Endothelial cell of umbilical vein (primary cell): ENCODE measurements around the gene MEX3D. TPM values are rescaled to one million over a fixed set of nuclear protein-coding genes. Genes with fewer than 3 reads are reported as not detected.

ENCODE experiments used
- BruUV-seq: library from RNA; stranded (reverse); fragments of 400-500 nt; replicated peaks from 2 replicates; lab custom pipeline; 2021; lab: Mats Ljungman, UMichigan
- CTCF ChIA-PET: fragments of 300-600, 350-600 bp; sonication (Branson Sonifier 250); formaldehyde crosslinking; loops from one replicate; lab custom pipeline; 2021; ENCODE audit warnings: antibody characterized with exemption, inconsistent platforms; lab: Charles Lee
- POLR2A ChIA-PET: fragments of 300-600, 350-600 bp; sonication (Branson Sonifier 250); formaldehyde crosslinking; loops from one replicate; lab custom pipeline; 2021; ENCODE audit warnings: antibody characterized with exemption, inconsistent platforms; lab: Charles Lee
- DNase-seq: peaks from one replicate; pipeline ENCODE4 v3.0.0-alpha.2; 2011; ENCODE audit warnings: low read depth, low spot score
- FAIRE-seq: peaks from 2 replicates; lab custom pipeline; 2011; peaks lifted over from hg19 to GRCh38; lab: Jason Lieb, UNC
- H2AFZ ChIP-seq: 2 replicates; pipeline ENCODE4 v1.6.0; 2012; ENCODE audit warnings: low read depth, low read length, control low read depth, inconsistent platforms
- H3K27ac ChIP-seq: 2 replicates; pipeline ENCODE4 v1.5.1; 2011; ENCODE audit warnings: low read depth, mild to moderate bottlenecking, control low read depth, low read length, moderate library complexity; ENCODE audit not compliant: insufficient read depth
- H3K27me3 ChIP-seq, 2 experiments: 2 replicates each; pipeline versions ENCODE4 v1.6.0 to v1.6.1; 2011; ENCODE audit warnings: low read length in 2 of 2, mixed read lengths in 1 of 2; ENCODE audit not compliant: control insufficient read depth in 2 of 2, insufficient read depth in 2 of 2
- H3K36me3 ChIP-seq, 2 experiments: 2 replicates in 1 of 2; 3 replicates in 1 of 2; pipeline ENCODE4 v1.5.1; 2011; ENCODE audit warnings: low read length in 2 of 2, mild to moderate bottlenecking in 1 of 2, moderate library complexity in 1 of 2; ENCODE audit not compliant: control insufficient read depth in 2 of 2, insufficient read depth in 2 of 2; ENCODE audit errors: extremely low read depth in 1 of 2
- H3K4me1 ChIP-seq: 3 replicates; pipeline ENCODE4 v1.5.1; 2011; ENCODE audit warnings: mild to moderate bottlenecking, low read length; ENCODE audit not compliant: control insufficient read depth, insufficient read depth; ENCODE audit errors: extremely low read depth
- H3K4me2 ChIP-seq: 2 replicates; pipeline ENCODE4 v1.6.1; 2011; ENCODE audit warnings: low read length, control low read depth, mixed read lengths; ENCODE audit not compliant: insufficient read depth
- H3K4me3 ChIP-seq, 3 experiments: fragments of 200-600 bp in 1 of 3; sonication (generic), shearing (Covaris generic) in 1 of 3; replicated peaks in 1 of 3; 2 replicates each; pipeline ENCODE4 v1.5.1; 2011 to 2016; ENCODE audit warnings: control low read depth in 3 of 3, low read length in 3 of 3, mild to moderate bottlenecking in 2 of 3, inconsistent platforms in 1 of 3, low read depth in 1 of 3, moderate library complexity in 1 of 3; ENCODE audit not compliant: insufficient read depth in 1 of 3
- H3K79me2 ChIP-seq: 2 replicates; pipeline ENCODE4 v1.6.0; 2012; ENCODE audit warnings: low read length, inconsistent platforms; ENCODE audit not compliant: control insufficient read depth, insufficient read depth
- H3K9ac ChIP-seq: replicated peaks from 2 replicates; pipeline ENCODE3; 2011; ENCODE audit warnings: low read length, control low read depth; ENCODE audit not compliant: insufficient read depth; ENCODE audit errors: extremely low read depth
- H3K9me1 ChIP-seq: replicated peaks from 3 replicates; pipeline ENCODE4 v1.6.0; 2011; ENCODE audit warnings: mild to moderate bottlenecking, low read length; ENCODE audit not compliant: control insufficient read depth, insufficient read depth; ENCODE audit errors: extremely low read depth
- H3K9me3 ChIP-seq: replicated peaks from 2 replicates; pipeline ENCODE4 v1.5.1; 2012; ENCODE audit warnings: low read length, inconsistent platforms; ENCODE audit not compliant: control insufficient read depth, insufficient read depth
- H4K20me1 ChIP-seq: replicated peaks from 2 replicates; pipeline ENCODE3; 2011; ENCODE audit warnings: mild to moderate bottlenecking, low read length; ENCODE audit not compliant: control insufficient read depth, insufficient read depth; ENCODE audit errors: extremely low read depth
- CTCF ChIP-seq, 2 donors: IDR thresholded peaks; 1 replicate in 1 of 2; 2 replicates in 1 of 2; pipeline ENCODE4 v1.5.1; 2011; ENCODE audit warnings: low read length in 2 of 2, mild to moderate bottlenecking in 2 of 2, moderate library complexity in 2 of 2, control low read depth in 1 of 2, inconsistent platforms in 1 of 2, low read depth in 1 of 2; ENCODE audit not compliant: insufficient read depth in 1 of 2; ENCODE audit errors: extremely low read depth in 1 of 2
- EZH2 ChIP-seq: IDR thresholded peaks from 2 replicates; pipeline ENCODE4 v1.6.1; 2012; ENCODE audit warnings: borderline replicate concordance, low read depth, mild to moderate bottlenecking, moderate library complexity, low read length, inconsistent platforms; ENCODE audit not compliant: severe bottlenecking
- JUN ChIP-seq: IDR thresholded peaks from 2 replicates; pipeline ENCODE4 v1.6.1; 2011; ENCODE audit warnings: borderline replicate concordance, low read depth; ENCODE audit not compliant: insufficient read length, insufficient read depth
- MAX ChIP-seq: IDR thresholded peaks from 2 replicates; pipeline ENCODE4 v1.6.1; 2011; ENCODE audit not compliant: insufficient read depth, insufficient read length
- POLR2A ChIP-seq: IDR thresholded peaks from 2 replicates; pipeline ENCODE4 v1.6.1; 2012; ENCODE audit warnings: low read depth, mild to moderate bottlenecking, control low read depth, low read length
- POLR2AphosphoS5 ChIP-seq: IDR thresholded peaks from 2 replicates; pipeline ENCODE4 v1.6.1; 2012; ENCODE audit warnings: low read depth, mild to moderate bottlenecking, control low read depth, low read length, moderate library complexity; ENCODE audit not compliant: insufficient read depth
- dilution Hi-C: fragments of 300-500 bp; cut with MboI; formaldehyde crosslinking; loops from one replicate; pipeline ENCODE4 v1.15.0; 2019; ENCODE audit warnings: low sequenced_read_pairs; ENCODE audit not compliant: extremely low pct_ligation_motif_present
- intact Hi-C: fragments of 100-400 bp; cut with micrococcal nuclease; formaldehyde crosslinking; loops from one replicate; pipeline ENCODE4 v1.10.0; 2022
- polyA plus RNA-seq, 4 experiments: library from polyadenylated mRNA; depleted of rRNA in 3 of 4; stranded (reverse) in 3 of 4; unstranded in 1 of 4; fragments of >200 nt; gene quantifications; 2 replicates each; pipeline versions ENCODE4 v1.2.1 to v1.2.3, GENCODE V29; 2011 to 2012; ENCODE audit warnings: missing spikeins in 1 of 4
- total RNA-seq: library from RNA; stranded (reverse); gene quantifications from 2 replicates; pipeline ENCODE4 v1.2.3, GENCODE V29; 2021

MEX3D gene
- total and polyA plus RNA-seq, 2 donors (not counting 3 experiments of a cell fraction or from before 2014, with no cell fraction given): 30.0 to 96.7 TPM

GRCh38 chr19:1571358-1571757 is 3.2 kb upstream of the MEX3D start:
- DNase-seq (no peak), FAIRE-seq (no peak)
- Histone ChIP-seq H3K36me3 (peaks cover 2 to 5% of the 10 kb centered on the region in 2 experiments), H3K4me3 (no peak overlapping the region), H3K27ac (no peak overlapping the region), H3K9me3 (no peaks in the 10 kb centered on the region), H3K4me2 (no peak overlapping the region), H4K20me1 (no peaks in the 10 kb centered on the region), H3K9me1 (no peaks in the 10 kb centered on the region), H3K9ac (no peak overlapping the region), H3K4me1 (no peaks in the 10 kb centered on the region), H3K27me3 (peaks cover 0 to 6% of the 10 kb centered on the region in 2 experiments), H3K79me2 (peaks cover 11% of the 10 kb centered on the region), H2AFZ (no peak overlapping the region)
- intact Hi-C loops: no loop called here
- ChIA-PET POLR2A (no interaction called here), CTCF (no interaction called here)
- BruUV-seq: no TSS peak
- TF ChIP-seq POLR2A: no peak
- TF ChIP-seq CTCF (IDR thresholded peaks at IDR 0.05; ENCODE audit: extremely low read depth in 1 of 2, insufficient read depth in 1 of 2, low read depth in 1 of 2, low read length in 2 of 2): no peak
- no peak for TF ChIP-seq POLR2AphosphoS5
- no peak for TF ChIP-seq JUN
- dilution Hi-C loops: no loop called here

- no peak for DNase-seq
- Histone ChIP-seq H3K4me1 (peaks cover 3% of the 10 kb centered on the region), H3K36me3 (peaks cover 0 to 2% of the 10 kb centered on the region in 2 experiments), H3K79me2 (peaks cover 16% of the 10 kb centered on the region), H3K27me3 (peaks cover 0 to 6% of the 10 kb centered on the region in 2 experiments), H3K9me1 (no peaks in the 10 kb centered on the region), H3K4me2 (no peak overlapping the region), H3K4me3 (no peak overlapping the region), H3K9me3 (no peaks in the 10 kb centered on the region), H3K27ac (no peak overlapping the region), H3K9ac (no peak overlapping the region), H2AFZ (no peak overlapping the region), H4K20me1 (no peaks in the 10 kb centered on the region)
- TF ChIP-seq EZH2 (no peak), JUN (no peak), MAX (no peak), POLR2AphosphoS5 (no peak), CTCF (IDR thresholded peaks at IDR 0.05; ENCODE audit: extremely low read depth in 1 of 2, insufficient read depth in 1 of 2, low read depth in 1 of 2, low read length in 2 of 2) (no peak)
- no peak for FAIRE-seq
- BruUV-seq: no TSS peak
- POLR2A ChIA-PET: interaction anchor here (0.7 kb wide), 1 partner anchor 61 kb away, joined by 7 read pairs; no protein-coding TSS in a partner anchor
- dilution Hi-C loops: no loop called here
- CTCF ChIA-PET: interaction anchor here (1.0 kb wide), 1 partner anchor 102 kb away, joined by 3 read pairs; no protein-coding TSS in a partner anchor
- intact Hi-C loops: no loop called here
Observed at GRCh38 chr19:1570836-1571235, 2.7 kb upstream of the MEX3D start.
